Measurements from ENCODE around the gene SLC18A2. TPM values are rescaled to one million over a fixed set of nuclear protein-coding genes. Genes with fewer than 3 reads are reported as not detected.

Gene SLC18A2
- total RNA-seq, 1 experiment from 2014 or later, result not detected

- DNase-seq (ENCODE audit: low spot score), result no peak
Measured at GRCh38 chr10:117237401-117237991, 3.4 kb upstream of the SLC18A2 start.

- no peak for DNase-seq (ENCODE audit: low spot score)
Measured at GRCh38 chr10:117239051-117239450, 1.9 kb upstream of the SLC18A2 start.

GRCh38 chr10:117239721-117240620, 943 bp upstream of the SLC18A2 start:
- DNase-seq (ENCODE audit: low spot score), result no peak

DNA sequence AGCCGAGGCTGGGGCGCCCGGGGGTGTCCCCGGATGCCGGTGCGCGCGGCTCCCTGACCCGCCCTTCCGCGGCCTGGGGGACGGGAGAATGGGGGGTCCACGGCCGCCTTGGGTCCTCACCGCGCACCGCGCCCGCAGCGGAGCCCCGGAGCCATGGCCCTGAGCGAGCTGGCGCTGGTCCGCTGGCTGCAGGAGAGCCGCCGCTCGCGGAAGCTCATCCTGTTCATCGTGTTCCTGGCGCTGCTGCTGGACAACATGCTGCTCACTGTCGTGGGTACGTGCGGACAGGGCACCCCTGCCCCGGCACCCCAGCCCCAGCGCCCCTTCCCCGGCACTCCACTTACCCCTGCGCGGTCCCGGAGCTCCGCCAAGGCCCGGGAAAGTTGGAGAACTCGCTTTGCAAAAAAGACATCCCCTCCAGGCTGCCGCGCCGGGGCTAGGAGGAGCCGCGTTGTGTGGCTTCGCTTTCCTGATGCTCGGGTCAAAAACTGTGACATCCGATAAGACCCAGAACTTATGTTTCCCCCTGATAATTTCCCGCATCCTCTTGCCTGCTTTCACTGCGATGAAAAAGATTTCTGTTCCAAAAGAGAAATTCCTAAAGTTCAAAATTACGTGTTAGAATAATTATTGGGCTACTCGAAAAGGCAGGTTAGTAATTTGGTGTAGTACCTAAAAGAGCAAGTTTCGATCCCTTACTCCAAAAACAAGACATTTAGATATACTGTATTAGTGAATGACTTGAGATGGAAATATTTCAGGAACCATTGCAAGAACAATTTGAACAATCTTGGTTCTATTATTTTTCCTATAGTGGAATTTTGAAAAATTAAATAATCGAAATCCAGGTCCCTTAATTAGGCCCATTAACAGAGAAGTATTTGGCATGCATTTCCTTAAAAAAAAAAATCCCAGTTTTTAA, 888 bp downstream of the SLC18A2 start:
- no peak for DNase-seq (ENCODE audit: low spot score)

- no peak for DNase-seq (ENCODE audit: low spot score)
Measured at GRCh38 chr10:117242463-117242832, 1.5 kb downstream of the SLC18A2 start.

DNA sequence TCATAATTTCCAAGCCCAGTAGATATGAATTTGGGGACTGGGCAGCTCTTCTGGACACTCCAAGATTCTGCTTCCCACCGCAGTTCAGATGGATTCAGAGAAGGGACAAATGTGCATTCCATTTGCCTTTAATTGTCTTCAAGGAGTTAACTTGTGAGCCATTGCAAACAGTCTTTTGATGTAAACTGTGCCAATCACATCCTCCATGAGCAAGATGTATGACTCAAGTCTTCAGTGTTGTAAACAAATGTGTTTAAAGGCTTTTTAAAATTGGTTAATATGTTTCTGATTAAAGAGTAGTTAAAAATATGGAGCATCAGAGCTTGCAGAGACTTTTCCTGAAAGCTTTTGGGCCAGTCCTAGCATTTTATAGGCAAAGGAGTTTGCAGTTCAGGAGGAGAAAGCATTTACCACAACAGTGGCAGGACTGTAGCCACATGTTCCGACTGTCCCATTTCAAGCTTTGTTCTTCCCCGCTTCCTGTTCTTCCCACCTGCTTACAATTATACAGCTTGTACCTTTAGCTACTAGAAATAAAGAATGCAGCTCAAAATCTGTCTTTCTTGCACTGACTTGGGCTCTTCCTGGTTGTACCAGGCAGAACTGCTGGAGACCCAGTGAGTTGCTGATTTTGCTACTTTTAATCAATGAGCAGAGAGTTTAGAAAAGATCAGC, 6.2 kb downstream of the SLC18A2 start:
- no peak for DNase-seq (ENCODE audit: low spot score)

DNA sequence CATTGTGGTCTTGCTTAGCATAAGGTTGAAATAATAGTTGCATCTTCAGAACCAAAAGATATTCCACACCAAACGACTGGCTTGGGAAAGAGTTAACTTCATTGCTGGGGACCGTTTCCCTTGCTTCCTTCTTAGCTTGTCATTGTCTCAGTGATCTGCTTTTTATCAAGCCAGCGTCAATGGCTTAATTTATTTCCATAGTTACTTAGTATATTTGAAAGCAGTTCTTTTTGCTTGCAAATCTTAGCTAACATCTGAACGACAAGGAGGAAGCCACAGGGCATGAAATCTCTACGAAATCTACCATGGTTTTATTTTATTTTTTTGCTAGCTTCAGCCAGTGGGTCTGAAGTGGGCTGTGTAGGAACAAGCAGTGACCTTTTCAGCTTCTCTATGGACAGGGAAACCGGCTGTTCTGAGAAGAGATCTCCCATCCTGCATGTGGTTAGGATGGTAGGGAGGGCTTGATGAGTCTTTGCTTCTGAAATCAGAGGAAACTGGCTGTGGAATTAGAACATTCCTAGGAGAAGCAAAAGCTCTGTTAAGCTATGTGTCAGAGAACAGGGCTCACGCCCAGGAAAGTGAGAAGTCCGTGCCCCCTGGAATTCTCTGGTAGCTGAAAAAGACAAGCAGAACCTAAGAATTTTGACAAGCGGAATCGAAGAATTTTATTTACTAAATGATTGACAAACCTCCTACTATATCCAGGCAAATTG, 8.0 kb downstream of the SLC18A2 start:
- no peak for DNase-seq (ENCODE audit: low spot score)

GRCh38 chr10:117249493-117250093, 8.7 kb downstream of the SLC18A2 start:
- no peak for DNase-seq (ENCODE audit: low spot score)

GRCh38 chr10:117250411-117250810, 9.5 kb downstream of the SLC18A2 start:
- no peak for DNase-seq (ENCODE audit: low spot score)

GRCh38 chr10:117253908-117254307, 13.0 kb downstream of the SLC18A2 start:
- no peak for DNase-seq (ENCODE audit: low spot score)

GRCh38 chr10:117254338-117254737, 13.4 kb downstream of the SLC18A2 start:
- no peak for DNase-seq (ENCODE audit: low spot score)

- DNase-seq (ENCODE audit: low spot score), result no peak
Measured at GRCh38 chr10:117254774-117255735, 14.1 kb downstream of the SLC18A2 start.

DNA sequence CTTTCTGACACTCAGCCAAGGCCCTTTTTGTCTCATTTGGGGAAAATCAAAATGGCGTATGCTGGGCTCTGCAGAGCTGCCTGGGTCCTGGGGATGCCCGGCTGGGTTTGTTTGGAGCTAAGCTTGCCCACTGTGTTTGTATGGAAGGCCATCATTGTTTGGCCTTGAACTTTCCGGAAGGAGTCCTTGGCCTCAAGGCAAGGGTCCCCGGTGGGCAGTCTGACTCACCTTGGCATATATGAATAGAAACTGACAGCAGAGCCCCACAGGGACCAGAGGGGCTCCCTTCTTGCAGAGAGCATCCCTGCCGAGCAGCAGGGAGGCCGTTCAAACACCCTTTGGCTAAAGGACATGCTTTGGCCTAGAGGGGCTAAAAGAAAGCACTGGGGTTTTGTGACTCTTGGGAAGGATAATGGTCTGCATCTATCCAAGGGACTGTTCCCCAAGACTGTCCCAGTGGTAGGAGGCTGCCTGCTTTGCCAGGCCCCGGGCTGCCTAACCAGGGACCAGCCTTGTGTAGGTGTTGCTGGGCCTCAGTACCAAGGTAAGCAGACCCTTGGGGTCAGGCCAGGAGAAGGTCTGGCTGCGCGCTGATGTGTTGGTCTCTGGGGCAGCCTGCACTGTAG, 15.0 kb downstream of the SLC18A2 start:
- DNase-seq (ENCODE audit: low spot score), result no peak

GRCh38 chr10:117256910-117257309, 16.0 kb downstream of the SLC18A2 start:
- DNase-seq (ENCODE audit: low spot score), result no peak

- DNase-seq (ENCODE audit: low spot score), result no peak
Measured at GRCh38 chr10:117257721-117258120, 16.8 kb downstream of the SLC18A2 start.

- DNase-seq (ENCODE audit: low spot score), result no peak
Measured at GRCh38 chr10:117259279-117259678, 18.4 kb downstream of the SLC18A2 start.

DNA sequence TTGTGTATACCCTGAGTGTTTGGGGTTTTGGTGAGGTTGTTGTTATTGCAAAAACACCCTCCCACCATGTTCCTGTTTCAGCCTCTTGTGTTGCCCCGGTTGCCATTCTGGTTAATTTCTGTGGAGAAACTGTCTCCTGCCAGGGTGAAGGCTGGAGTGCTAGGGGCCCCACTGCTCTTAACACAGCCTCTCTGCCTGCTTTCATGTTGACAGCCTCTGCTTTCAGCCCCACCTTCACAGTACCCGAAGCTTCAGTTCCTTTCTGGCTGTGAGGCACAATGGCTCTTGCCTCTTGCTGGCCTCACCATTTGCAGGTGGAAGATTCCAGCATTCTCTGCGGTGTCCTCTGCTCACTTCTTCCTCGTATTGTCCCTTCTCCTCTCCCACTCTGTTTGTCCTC, 19.2 kb downstream of the SLC18A2 start:
- no peak for DNase-seq (ENCODE audit: low spot score)

- DNase-seq (ENCODE audit: low spot score), result no peak
Measured at GRCh38 chr10:117261501-117261900, 20.6 kb downstream of the SLC18A2 start.

All from A172 (cell line).